Keratinocyte (primary cell): ENCODE results near the gene SERPIND1. TPM values are rescaled to one million over a fixed set of nuclear protein-coding genes. Genes with fewer than 3 reads are reported as not detected.

Experiments used
- DNase-seq: peaks from one replicate; pipeline ENCODE4 v3.0.0-alpha.2; 2011; ENCODE audit warnings: low read depth, missing footprints, low spot score
- FAIRE-seq: peaks from 2 replicates; lab custom pipeline; 2011; peaks lifted over from hg19 to GRCh38; lab: Jason Lieb, UNC
- H2AFZ ChIP-seq: 2 replicates; pipeline ENCODE4 v1.6.0; 2012; ENCODE audit warnings: low read length, control low read depth, inconsistent platforms; ENCODE audit not compliant: control insufficient read depth
- H3K27ac ChIP-seq: 2 replicates; pipeline ENCODE4 v1.5.1; 2011; ENCODE audit warnings: low read length; ENCODE audit not compliant: control insufficient read depth, insufficient read depth
- H3K27me3 ChIP-seq: 3 replicates; pipeline ENCODE4 v1.6.0; 2011; ENCODE audit warnings: low read length; ENCODE audit not compliant: control insufficient read depth, insufficient read depth; ENCODE audit errors: extremely low read depth
- H3K36me3 ChIP-seq, 2 experiments: 2 replicates in 1 of 2; 3 replicates in 1 of 2; pipeline ENCODE4 v1.5.1; 2011; ENCODE audit warnings: low read length in 2 of 2, mild to moderate bottlenecking in 1 of 2; ENCODE audit not compliant: control insufficient read depth in 2 of 2, insufficient read depth in 2 of 2; ENCODE audit errors: extremely low read depth in 1 of 2
- H3K4me1 ChIP-seq: 3 replicates; pipeline ENCODE4 v1.5.1; 2011; ENCODE audit warnings: low read length; ENCODE audit not compliant: control insufficient read depth, insufficient read depth; ENCODE audit errors: extremely low read depth
- H3K4me2 ChIP-seq: 3 replicates; pipeline ENCODE4 v1.6.0; 2011; ENCODE audit warnings: low read depth, low read length; ENCODE audit not compliant: control insufficient read depth, insufficient read depth; ENCODE audit errors: extremely low read depth
- H3K4me3 ChIP-seq, 3 experiments: fragments of 200-600 bp in 1 of 3; sonication (generic) in 1 of 3; 2 replicates in 2 of 3; 3 replicates in 1 of 3; pipeline ENCODE4 v1.5.1; 2011 to 2016; ENCODE audit warnings: low read length in 3 of 3, mild to moderate bottlenecking in 3 of 3, control low read depth in 2 of 3, inconsistent platforms in 1 of 3, low read depth in 1 of 3, mixed read lengths in 1 of 3, mixed run types in 1 of 3, moderate library complexity in 1 of 3; ENCODE audit not compliant: control insufficient read depth in 2 of 3, insufficient read depth in 2 of 3; ENCODE audit errors: extremely low read depth in 1 of 3
- H3K79me2 ChIP-seq: 2 replicates; pipeline ENCODE4 v1.6.0; 2012; ENCODE audit warnings: low read length; ENCODE audit not compliant: control insufficient read depth, insufficient read depth
- H3K9ac ChIP-seq: 3 replicates; pipeline ENCODE4 v1.6.0; 2011; ENCODE audit warnings: low read length; ENCODE audit not compliant: control insufficient read depth, insufficient read depth; ENCODE audit errors: extremely low read depth
- H3K9me1 ChIP-seq: 3 replicates; pipeline ENCODE4 v1.6.0; 2011; ENCODE audit warnings: low read length; ENCODE audit not compliant: control insufficient read depth, insufficient read depth; ENCODE audit errors: extremely low read depth
- H3K9me3 ChIP-seq: 2 replicates; pipeline ENCODE4 v1.5.1; 2012; ENCODE audit warnings: low read depth, low read length; ENCODE audit not compliant: control insufficient read depth
- H4K20me1 ChIP-seq: 3 replicates; pipeline ENCODE4 v1.6.0; 2011; ENCODE audit warnings: low read length; ENCODE audit not compliant: control insufficient read depth, insufficient read depth; ENCODE audit errors: extremely low read depth
- CTCF ChIP-seq, 3 experiments: IDR thresholded peaks in 1 of 3; conservative IDR thresholded peaks in 1 of 3; optimal IDR thresholded peaks in 1 of 3; 2 replicates in 2 of 3; 3 replicates in 1 of 3; pipeline versions ENCODE3 to v1.5.1; 2011; ENCODE audit warnings: low read length in 3 of 3, mild to moderate bottlenecking in 3 of 3, moderate library complexity in 2 of 3, control low read depth in 1 of 3, inconsistent platforms in 1 of 3; ENCODE audit not compliant: insufficient read depth in 2 of 3; ENCODE audit errors: extremely low read depth in 1 of 3
- EZH2 ChIP-seq: IDR thresholded peaks from one replicate; pipeline ENCODE4 v1.6.1; 2012; ENCODE audit warnings: inconsistent platforms, mild to moderate bottlenecking, low read length, moderate library complexity
- dilution Hi-C: fragments of 300-500 bp; cut with MboI; formaldehyde crosslinking; loops from one replicate; pipeline ENCODE4 v1.7.0; 2020; ENCODE audit warnings: low sequenced_read_pairs; ENCODE audit not compliant: extremely low pct_ligation_motif_present
- polyA plus RNA-seq, 5 experiments: library from polyadenylated mRNA; depleted of rRNA in 3 of 5; stranded (reverse) in 3 of 5; stranded (forward) in 1 of 5; unstranded in 1 of 5; fragments of >200 nt; gene quantifications; 1 replicate in 1 of 5; 2 replicates in 3 of 5; 3 replicates in 1 of 5; pipeline versions ENCODE4 v1.2.1 to v1.2.3, GENCODE V29; 2011 to 2012; ENCODE audit warnings: missing spikeins in 2 of 5, low read depth in 1 of 5, low replicate concordance in 1 of 5

SERPIND1 gene
- polyA plus RNA-seq, 1 donor (not counting 4 experiments of a cell fraction or from before 2014, with no cell fraction given) = not detected

- H3K27ac ChIP-seq = no peak overlapping the region
- FAIRE-seq (no peak), DNase-seq (no peak)
- H3K27me3 ChIP-seq = no peaks in the 10 kb centered on the region
- no peaks in the 10 kb centered on the region for H3K4me1 ChIP-seq
- H2AFZ ChIP-seq = no peak overlapping the region
- no peak overlapping the region for H3K9ac ChIP-seq
- no peaks in the 10 kb centered on the region for H3K9me1 ChIP-seq
- H4K20me1 ChIP-seq = no peaks in the 10 kb centered on the region
- no peaks in the 10 kb centered on the region for H3K9me3 ChIP-seq
- H3K79me2 ChIP-seq = no peaks in the 10 kb centered on the region
- H3K4me3 ChIP-seq = no peak overlapping the region
- dilution Hi-C loops = no loop called here
- H3K4me2 ChIP-seq = no peak overlapping the region
- TF ChIP-seq CTCF (optimal IDR thresholded peaks at IDR 0.05 in 1 of 3, IDR thresholded peaks at IDR 0.05 in 1 of 3, conservative IDR thresholded peaks at IDR 0.05 in 1 of 3; ENCODE audit: extremely low read depth in 1 of 3, insufficient read depth in 2 of 3, low read length in 3 of 3) (no peak), EZH2 (no peak)
- H3K36me3 ChIP-seq = peaks cover 6 to 20% of the 10 kb centered on the region in 2 experiments
Measured at GRCh38 chr22:20786048-20786447, 12.1 kb downstream of the SERPIND1 start.

GRCh38 chr22:20786536-20786979 lies 12.6 kb downstream of the SERPIND1 start:
- Histone ChIP-seq H3K9ac (no peak overlapping the region), H3K4me2 (no peak overlapping the region), H3K36me3 (peaks cover 7 to 23% of the 10 kb centered on the region in 2 experiments), H3K27me3 (no peaks in the 10 kb centered on the region), H3K27ac (no peak overlapping the region), H3K9me1 (no peaks in the 10 kb centered on the region), H4K20me1 (no peaks in the 10 kb centered on the region), H3K79me2 (no peaks in the 10 kb centered on the region), H2AFZ (no peak overlapping the region), H3K4me3 (no peak overlapping the region), H3K4me1 (no peaks in the 10 kb centered on the region), H3K9me3 (no peaks in the 10 kb centered on the region)
- TF ChIP-seq CTCF (optimal IDR thresholded peaks at IDR 0.05 in 1 of 3, IDR thresholded peaks at IDR 0.05 in 1 of 3, conservative IDR thresholded peaks at IDR 0.05 in 1 of 3; ENCODE audit: extremely low read depth in 1 of 3, insufficient read depth in 2 of 3, low read length in 3 of 3) = no peak
- TF ChIP-seq EZH2 = no peak
- dilution Hi-C loops = no loop called here
- no peak for DNase-seq
- FAIRE-seq = no peak
